SK-N-SH (cell line): ENCODE measurements around the gene CCDC88C. TPM values are rescaled to one million over a fixed set of nuclear protein-coding genes. Genes with fewer than 3 reads are reported as not detected.

Experiments
- CTCF ChIA-PET: fragments of 300-600, 350-600 bp; formaldehyde crosslinking; extraction: SDS; loops from one replicate; lab custom pipeline; 2021; lab: Yijun Ruan, JAX
- POLR2A ChIA-PET: fragments of 350-600 bp; sonication (Branson Sonifier 250); formaldehyde crosslinking; extraction: SDS; loops from one replicate; lab custom pipeline; 2020; ENCODE audit warnings: antibody characterized with exemption, inconsistent platforms; lab: Yijun Ruan, JAX
- DNase-seq: peaks from one replicate; pipeline ENCODE4 v3.0.0; 2012
- H2AFZ ChIP-seq: fragments of 200-600 bp; sonication (generic); 2 replicates; pipeline ENCODE4 v1.8.1; 2016; ENCODE audit warnings: antibody characterized with exemption, mild to moderate bottlenecking, low read depth
- H3F3A ChIP-seq: fragments of 200-600 bp; sonication (generic); replicated peaks from 2 replicates; pipeline ENCODE3; 2016; ENCODE audit warnings: antibody characterized with exemption, mild to moderate bottlenecking; ENCODE audit not compliant: insufficient read depth
- H3K27ac ChIP-seq, 2 experiments: fragments of 200-500 bp in 1 of 2; fragments of 200-600 bp in 1 of 2; sonication (Bioruptor generic) in 1 of 2; sonication (generic), shearing (Covaris generic) in 1 of 2; 2 replicates each; pipeline versions ENCODE4 v1.5.1 to v1.6.1; 2014 to 2016; ENCODE audit warnings: low read depth in 2 of 2, inconsistent platforms in 1 of 2, low read length in 1 of 2, mild to moderate bottlenecking in 1 of 2, mixed read lengths in 1 of 2
- H3K27me3 ChIP-seq: fragments of 200-600 bp; sonication (generic), shearing (Covaris generic); 2 replicates; pipeline ENCODE4 v1.6.1; 2016; ENCODE audit warnings: mixed run types; ENCODE audit not compliant: insufficient read depth
- H3K36me3 ChIP-seq, 2 experiments: fragments of 200-500 bp in 1 of 2; fragments of 200-600 bp in 1 of 2; sonication (Bioruptor generic) in 1 of 2; sonication (generic) in 1 of 2; replicated peaks in 1 of 2; 2 replicates each; pipeline versions ENCODE3 to v1.5.1; 2014 to 2016; ENCODE audit warnings: low read length in 1 of 2, mild to moderate bottlenecking in 1 of 2; ENCODE audit not compliant: insufficient read depth in 2 of 2, control insufficient read depth in 1 of 2
- H3K4me1 ChIP-seq, 2 experiments: fragments of 200-500 bp in 1 of 2; fragments of 200-600 bp in 1 of 2; sonication (Bioruptor generic) in 1 of 2; sonication (generic), shearing (Covaris generic) in 1 of 2; 2 replicates each; pipeline versions ENCODE4 v1.5.1 to v1.6.1; 2014 to 2016; ENCODE audit warnings: low read depth in 1 of 2, low read length in 1 of 2, mixed run types in 1 of 2; ENCODE audit not compliant: insufficient read depth in 2 of 2, control insufficient read depth in 1 of 2
- H3K4me2 ChIP-seq: fragments of 200-600 bp; sonication (generic), shearing (Covaris generic); 2 replicates; pipeline ENCODE4 v1.6.1; 2017; ENCODE audit warnings: mixed run types
- H3K4me3 ChIP-seq, 2 experiments: fragments of 200-500 bp in 1 of 2; fragments of 200-600 bp in 1 of 2; sonication (Bioruptor generic) in 1 of 2; sonication (generic), shearing (Covaris generic) in 1 of 2; 2 replicates each; pipeline versions ENCODE4 v1.5.1 to v1.8.1; 2014 to 2016; ENCODE audit warnings: low read depth in 2 of 2, inconsistent platforms in 1 of 2, low read length in 1 of 2, mild to moderate bottlenecking in 1 of 2, mixed read lengths in 1 of 2, moderate library complexity in 1 of 2
- H3K79me2 ChIP-seq: fragments of 200-600 bp; sonication (generic); 2 replicates; pipeline ENCODE4 v1.8.1; 2017; ENCODE audit warnings: mild to moderate bottlenecking; ENCODE audit not compliant: insufficient read depth
- H3K9ac ChIP-seq: fragments of 200-600 bp; sonication (generic); 2 replicates; pipeline ENCODE4 v1.6.1; 2017; ENCODE audit warnings: mixed run types
- H3K9me2 ChIP-seq: fragments of 200-600 bp; sonication (generic); 2 replicates; pipeline ENCODE4 v1.6.1; 2017; ENCODE audit warnings: mixed run types
- H3K9me3 ChIP-seq: fragments of 200-600 bp; sonication (generic); 2 replicates; pipeline ENCODE4 v1.6.1; 2017; ENCODE audit warnings: mixed run types, mild to moderate bottlenecking, moderate library complexity
- H4K20me1 ChIP-seq: fragments of 200-600 bp; sonication (generic); 2 replicates; pipeline ENCODE4 v1.6.1; 2017; ENCODE audit warnings: mild to moderate bottlenecking, mixed run types; ENCODE audit not compliant: insufficient read depth
- CHD2 ChIP-seq: fragments of 150-350 bp; IDR thresholded peaks from 2 replicates; pipeline ENCODE4 v1.6.1; 2018; ENCODE audit warnings: low read length; ENCODE audit not compliant: partially characterized antibody
- ELF1 ChIP-seq: IDR thresholded peaks from 2 replicates; pipeline ENCODE4 v1.4.0; 2012
- EZH2phosphoT487 ChIP-seq: fragments of 200-600 bp; sonication (generic); IDR thresholded peaks from 2 replicates; pipeline ENCODE4 v1.6.1; 2017; ENCODE audit warnings: low read depth, mixed run types, mild to moderate bottlenecking, antibody characterized with exemption, moderate library complexity, borderline replicate concordance
- FOSL2 ChIP-seq: IDR thresholded peaks from 2 replicates; pipeline ENCODE4 v1.4.0; 2012; ENCODE audit warnings: low read depth, mild to moderate bottlenecking, moderate library complexity, borderline replicate concordance
- FOXJ3 ChIP-seq: sonication (generic); formaldehyde crosslinking; IDR thresholded peaks from 2 replicates; pipeline ENCODE4 v1.5.1; 2020; ENCODE audit warnings: mild to moderate bottlenecking, missing genetic modification reagents
- FOXM1 ChIP-seq: IDR thresholded peaks from 2 replicates; pipeline ENCODE4 v1.4.0; 2012; ENCODE audit warnings: low read depth, mild to moderate bottlenecking
- GABPA ChIP-seq: IDR thresholded peaks from 2 replicates; pipeline ENCODE4 v1.4.0; 2012; ENCODE audit warnings: low read depth, mild to moderate bottlenecking
- GATA2 ChIP-seq: sonication (generic); formaldehyde crosslinking; IDR thresholded peaks from 2 replicates; pipeline ENCODE4 v1.5.0; 2020; ENCODE audit warnings: mild to moderate bottlenecking, missing genetic modification reagents
- JUND ChIP-seq: IDR thresholded peaks from 2 replicates; pipeline ENCODE4 v1.4.0; 2012
- NFIC ChIP-seq: IDR thresholded peaks from 2 replicates; pipeline ENCODE4 v1.4.0; 2012; ENCODE audit warnings: borderline replicate concordance
- NRF1 ChIP-seq: IDR thresholded peaks from 2 replicates; pipeline ENCODE4 v1.6.1; 2012; ENCODE audit warnings: low read depth, mild to moderate bottlenecking, low read length
- RCOR1 ChIP-seq: fragments of 150-350 bp; IDR thresholded peaks from 2 replicates; pipeline ENCODE4 v1.6.1; 2017; ENCODE audit warnings: antibody characterized with exemption, low read length
- RFX5 ChIP-seq: IDR thresholded peaks from 2 replicates; pipeline ENCODE4 v1.6.1; 2012; ENCODE audit warnings: mild to moderate bottlenecking, improper control_type of control experiment, low read length
- RXRA ChIP-seq: IDR thresholded peaks from 2 replicates; pipeline ENCODE4 v1.4.0; 2012; ENCODE audit warnings: low read depth, mild to moderate bottlenecking, borderline replicate concordance
- SIN3A ChIP-seq: IDR thresholded peaks from 2 replicates; pipeline ENCODE4 v1.6.1; 2012; ENCODE audit warnings: low read depth, mild to moderate bottlenecking, low read length, moderate library complexity, borderline replicate concordance
- SMC3 ChIP-seq: IDR thresholded peaks from 2 replicates; pipeline ENCODE4 v1.6.1; 2012; ENCODE audit warnings: low read depth, low read length, improper control_type of control experiment
- TAF1 ChIP-seq: IDR thresholded peaks from 2 replicates; pipeline ENCODE4 v1.6.1; 2012; ENCODE audit warnings: low read depth, mild to moderate bottlenecking, low read length, moderate library complexity, borderline replicate concordance
- TCF12 ChIP-seq: IDR thresholded peaks from 2 replicates; pipeline ENCODE4 v1.4.0; 2012
- YY1 ChIP-seq: IDR thresholded peaks from 2 replicates; pipeline ENCODE4 v1.4.0; 2012; ENCODE audit warnings: low read depth, mild to moderate bottlenecking
- WGBS: methylation state at CpG from one replicate; pipeline ENCODE4 v1.1.6; 2017; ENCODE audit warnings: low lambda C conversion rate; 5-methylcytosine and 5-hydroxymethylcytosine counted together
- polyA plus RNA-seq, 3 experiments: library from polyadenylated mRNA; depleted of rRNA; stranded (reverse); fragments of >200 nt; gene quantifications; 2 replicates each; pipeline ENCODE4 v1.2.3, GENCODE V29; 2012
- TF ChIP-seq, protein P1 (sequence below): IDR thresholded peaks from 2 replicates; pipeline ENCODE4; 2012
- TF ChIP-seq, protein P2 (sequence below): fragments of 200-600 bp; sonication (generic); IDR thresholded peaks from 2 replicates; pipeline ENCODE4 v1.6.1; 2017; ENCODE audit warnings: antibody characterized with exemption, mild to moderate bottlenecking, moderate library complexity
- TF ChIP-seq, protein P3 (sequence below): IDR thresholded peaks from 2 replicates; pipeline ENCODE4 v1.6.1; 2012; ENCODE audit warnings: mild to moderate bottlenecking, low read depth, low read length, moderate library complexity

CCDC88C gene
- polyA plus RNA-seq, 1 of the 3 experiments (the other 2 are of a cell fraction) = 0.39 TPM

DNA sequence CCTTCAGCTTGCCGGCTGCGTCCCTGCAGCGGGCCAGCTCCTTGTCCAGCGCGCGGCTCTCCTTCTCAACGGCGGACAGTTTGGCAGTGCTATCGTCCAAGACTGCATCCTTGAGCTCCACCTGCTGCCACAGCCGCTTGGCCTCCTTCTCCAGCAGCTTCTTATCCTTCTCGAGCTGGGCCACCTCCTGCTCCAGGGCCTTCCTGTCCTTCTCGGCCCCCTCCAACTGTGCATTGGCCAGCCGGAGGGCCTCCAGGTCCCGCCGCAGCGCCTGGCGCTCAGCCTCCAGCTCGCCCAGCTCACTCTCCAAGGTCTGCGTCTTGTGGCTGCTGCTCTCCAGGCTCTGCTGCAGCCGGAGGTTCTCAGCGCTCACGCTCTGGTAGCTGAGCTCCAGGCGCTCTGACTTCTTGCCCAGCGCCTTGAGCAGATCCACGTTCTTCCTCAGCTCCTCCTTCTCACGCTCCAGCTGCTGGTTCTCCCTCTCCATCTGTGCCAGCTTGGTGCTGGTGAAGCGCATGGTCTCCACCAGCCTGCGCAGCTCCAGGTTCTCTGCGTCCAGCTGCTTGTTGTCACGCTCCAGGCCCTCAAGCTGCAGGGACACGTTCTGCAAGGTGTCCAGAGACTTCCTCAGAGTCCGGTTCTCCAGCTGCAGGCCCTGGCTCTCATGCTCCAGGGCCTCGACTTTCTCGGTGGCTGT lies 104.3 kb downstream of the CCDC88C start (continued):
- TF ChIP-seq FOSL2 (no peak), TAF1 (no peak), ELF1 (no peak), NRF1 (no peak), GABPA (no peak), RFX5 (no peak), RXRA (no peak), FOXM1 (no peak)
- TF ChIP-seq, protein P1, sequence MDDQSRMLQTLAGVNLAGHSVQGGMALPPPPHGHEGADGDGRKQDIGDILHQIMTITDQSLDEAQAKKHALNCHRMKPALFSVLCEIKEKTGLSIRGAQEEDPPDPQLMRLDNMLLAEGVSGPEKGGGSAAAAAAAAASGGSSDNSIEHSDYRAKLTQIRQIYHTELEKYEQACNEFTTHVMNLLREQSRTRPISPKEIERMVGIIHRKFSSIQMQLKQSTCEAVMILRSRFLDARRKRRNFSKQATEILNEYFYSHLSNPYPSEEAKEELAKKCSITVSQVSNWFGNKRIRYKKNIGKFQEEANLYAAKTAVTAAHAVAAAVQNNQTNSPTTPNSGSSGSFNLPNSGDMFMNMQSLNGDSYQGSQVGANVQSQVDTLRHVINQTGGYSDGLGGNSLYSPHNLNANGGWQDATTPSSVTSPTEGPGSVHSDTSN = no peak

DNA sequence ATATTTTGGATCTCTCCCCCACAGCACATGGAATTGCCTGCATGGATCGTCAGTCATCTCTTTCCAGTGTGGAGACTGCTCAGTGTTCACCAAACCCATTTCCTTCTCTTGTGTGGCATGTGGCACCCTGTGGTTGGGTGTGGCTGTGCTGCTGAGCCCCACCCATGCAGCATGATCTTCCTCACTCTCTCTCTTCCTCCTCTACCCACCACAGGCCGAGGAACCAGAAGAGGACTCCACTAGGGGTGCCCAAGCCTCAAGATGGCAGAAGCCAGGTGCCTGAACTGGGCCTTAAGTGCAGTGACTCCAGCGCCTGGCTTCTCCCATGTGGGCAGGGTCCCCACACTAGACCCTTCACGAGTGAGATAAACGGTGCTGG lies 106.3 kb downstream of the CCDC88C start:
- Histone ChIP-seq H3K9ac (no peak overlapping the region), H3K27me3 (no peaks in the 10 kb centered on the region; the same call in 1 of the 2 replicates), H4K20me1 (no peaks in the 10 kb centered on the region), H3K36me3 (no peaks in the 10 kb centered on the region), H3K4me2 (no peak overlapping the region), H3K4me1 (no peaks in the 10 kb centered on the region), H3F3A (no peaks in the 10 kb centered on the region), H3K9me2 (no peaks in the 10 kb centered on the region), H3K27ac (no peak overlapping the region), H2AFZ (no peak overlapping the region), H3K9me3 (no peaks in the 10 kb centered on the region), H3K79me2 (no peaks in the 10 kb centered on the region), H3K4me3 (no peak overlapping the region)
- TF ChIP-seq RCOR1 (no peak), YY1 (no peak), JUND (no peak), CHD2 (no peak), TAF1 (no peak), GATA2 (CRISPR knock-in tag) (no peak), SMC3 (no peak), RFX5 (no peak), SIN3A (no peak), TCF12 (no peak), EZH2phosphoT487 (no peak), NFIC (no peak), FOXJ3 (CRISPR knock-in tag) (no peak)
- TF ChIP-seq, protein P2, sequence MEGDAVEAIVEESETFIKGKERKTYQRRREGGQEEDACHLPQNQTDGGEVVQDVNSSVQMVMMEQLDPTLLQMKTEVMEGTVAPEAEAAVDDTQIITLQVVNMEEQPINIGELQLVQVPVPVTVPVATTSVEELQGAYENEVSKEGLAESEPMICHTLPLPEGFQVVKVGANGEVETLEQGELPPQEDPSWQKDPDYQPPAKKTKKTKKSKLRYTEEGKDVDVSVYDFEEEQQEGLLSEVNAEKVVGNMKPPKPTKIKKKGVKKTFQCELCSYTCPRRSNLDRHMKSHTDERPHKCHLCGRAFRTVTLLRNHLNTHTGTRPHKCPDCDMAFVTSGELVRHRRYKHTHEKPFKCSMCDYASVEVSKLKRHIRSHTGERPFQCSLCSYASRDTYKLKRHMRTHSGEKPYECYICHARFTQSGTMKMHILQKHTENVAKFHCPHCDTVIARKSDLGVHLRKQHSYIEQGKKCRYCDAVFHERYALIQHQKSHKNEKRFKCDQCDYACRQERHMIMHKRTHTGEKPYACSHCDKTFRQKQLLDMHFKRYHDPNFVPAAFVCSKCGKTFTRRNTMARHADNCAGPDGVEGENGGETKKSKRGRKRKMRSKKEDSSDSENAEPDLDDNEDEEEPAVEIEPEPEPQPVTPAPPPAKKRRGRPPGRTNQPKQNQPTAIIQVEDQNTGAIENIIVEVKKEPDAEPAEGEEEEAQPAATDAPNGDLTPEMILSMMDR = no peak
- TF ChIP-seq, protein P3, sequence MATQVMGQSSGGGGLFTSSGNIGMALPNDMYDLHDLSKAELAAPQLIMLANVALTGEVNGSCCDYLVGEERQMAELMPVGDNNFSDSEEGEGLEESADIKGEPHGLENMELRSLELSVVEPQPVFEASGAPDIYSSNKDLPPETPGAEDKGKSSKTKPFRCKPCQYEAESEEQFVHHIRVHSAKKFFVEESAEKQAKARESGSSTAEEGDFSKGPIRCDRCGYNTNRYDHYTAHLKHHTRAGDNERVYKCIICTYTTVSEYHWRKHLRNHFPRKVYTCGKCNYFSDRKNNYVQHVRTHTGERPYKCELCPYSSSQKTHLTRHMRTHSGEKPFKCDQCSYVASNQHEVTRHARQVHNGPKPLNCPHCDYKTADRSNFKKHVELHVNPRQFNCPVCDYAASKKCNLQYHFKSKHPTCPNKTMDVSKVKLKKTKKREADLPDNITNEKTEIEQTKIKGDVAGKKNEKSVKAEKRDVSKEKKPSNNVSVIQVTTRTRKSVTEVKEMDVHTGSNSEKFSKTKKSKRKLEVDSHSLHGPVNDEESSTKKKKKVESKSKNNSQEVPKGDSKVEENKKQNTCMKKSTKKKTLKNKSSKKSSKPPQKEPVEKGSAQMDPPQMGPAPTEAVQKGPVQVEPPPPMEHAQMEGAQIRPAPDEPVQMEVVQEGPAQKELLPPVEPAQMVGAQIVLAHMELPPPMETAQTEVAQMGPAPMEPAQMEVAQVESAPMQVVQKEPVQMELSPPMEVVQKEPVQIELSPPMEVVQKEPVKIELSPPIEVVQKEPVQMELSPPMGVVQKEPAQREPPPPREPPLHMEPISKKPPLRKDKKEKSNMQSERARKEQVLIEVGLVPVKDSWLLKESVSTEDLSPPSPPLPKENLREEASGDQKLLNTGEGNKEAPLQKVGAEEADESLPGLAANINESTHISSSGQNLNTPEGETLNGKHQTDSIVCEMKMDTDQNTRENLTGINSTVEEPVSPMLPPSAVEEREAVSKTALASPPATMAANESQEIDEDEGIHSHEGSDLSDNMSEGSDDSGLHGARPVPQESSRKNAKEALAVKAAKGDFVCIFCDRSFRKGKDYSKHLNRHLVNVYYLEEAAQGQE = no peak
- TF ChIP-seq, protein P1 = no peak
- POLR2A ChIA-PET = no interaction called here
- 71% methylated on average over 3 of the region's 5 CpGs for WGBS
- CTCF ChIA-PET = interaction anchor here (0.9 kb wide), 1 partner anchor 108 kb away, joined by 3 read pairs; no protein-coding TSS in a partner anchor
- no peak for DNase-seq
